Measurements from ENCODE around the gene WDR47. TPM values are rescaled to one million over a fixed set of nuclear protein-coding genes. Genes with fewer than 3 reads are reported as not detected.
"Not testable (repeated sequence)": the region's sequence is repeated elsewhere in the genome, so short reads cannot be mapped to it uniquely, and the experiment has no call there.

Gene WDR47
- total and polyA plus RNA-seq, 7 donors = 3.7 to 34.3 (median 16.0) TPM

DNA sequence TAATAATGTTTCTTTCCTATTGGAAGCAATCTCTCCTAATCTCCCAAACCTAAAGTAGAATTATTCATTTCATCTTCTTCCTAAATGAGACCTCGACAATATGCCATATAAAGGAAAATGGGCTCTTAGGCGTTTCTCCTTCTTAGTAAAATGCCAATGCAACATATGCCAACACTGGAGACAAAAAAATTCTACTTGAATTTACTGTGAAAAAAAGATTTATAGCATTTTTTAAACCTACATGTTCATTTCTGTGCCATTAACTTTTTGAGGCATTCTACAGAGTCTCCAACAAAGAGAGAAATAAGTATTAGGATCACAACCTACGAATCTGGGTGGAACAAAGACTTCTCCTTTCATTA lies 1.3 kb downstream of the WDR47 start:
- Histone ChIP-seq H3K36me3 (no peaks in the 10 kb centered on the region), H3K4me1 (peaks cover 0 to 18% (median 13%) of the 10 kb centered on the region in 4 donors), H3K27ac (peak overlapping the region; percentile 87 to 93 (median 91)), H3K9me3 (no peaks in the 10 kb centered on the region), H3K27me3 (no peaks in the 10 kb centered on the region), H3K4me3 (peak overlapping the region; percentile 81 to 100 (median 99))
- 32 to 35% methylated on average over 3 of the region's 3 CpGs for WGBS, 2 donors
- TF ChIP-seq, protein P1, sequence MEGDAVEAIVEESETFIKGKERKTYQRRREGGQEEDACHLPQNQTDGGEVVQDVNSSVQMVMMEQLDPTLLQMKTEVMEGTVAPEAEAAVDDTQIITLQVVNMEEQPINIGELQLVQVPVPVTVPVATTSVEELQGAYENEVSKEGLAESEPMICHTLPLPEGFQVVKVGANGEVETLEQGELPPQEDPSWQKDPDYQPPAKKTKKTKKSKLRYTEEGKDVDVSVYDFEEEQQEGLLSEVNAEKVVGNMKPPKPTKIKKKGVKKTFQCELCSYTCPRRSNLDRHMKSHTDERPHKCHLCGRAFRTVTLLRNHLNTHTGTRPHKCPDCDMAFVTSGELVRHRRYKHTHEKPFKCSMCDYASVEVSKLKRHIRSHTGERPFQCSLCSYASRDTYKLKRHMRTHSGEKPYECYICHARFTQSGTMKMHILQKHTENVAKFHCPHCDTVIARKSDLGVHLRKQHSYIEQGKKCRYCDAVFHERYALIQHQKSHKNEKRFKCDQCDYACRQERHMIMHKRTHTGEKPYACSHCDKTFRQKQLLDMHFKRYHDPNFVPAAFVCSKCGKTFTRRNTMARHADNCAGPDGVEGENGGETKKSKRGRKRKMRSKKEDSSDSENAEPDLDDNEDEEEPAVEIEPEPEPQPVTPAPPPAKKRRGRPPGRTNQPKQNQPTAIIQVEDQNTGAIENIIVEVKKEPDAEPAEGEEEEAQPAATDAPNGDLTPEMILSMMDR (IDR thresholded peaks at IDR 0.05) = no peak
- no peak for TF ChIP-seq POLR2AphosphoS5 (IDR thresholded peaks at IDR 0.05)
- intact Hi-C loops (cut with DNase I) = loop anchor here (2.0 to 5.0 kb wide), 3 partner anchors 32 to 78 kb away; partner anchors contain the start of gene CLCC1
- no peak for DNase-seq

- no peak overlapping the region for H3K27ac ChIP-seq
- no peak overlapping the region for H3K4me3 ChIP-seq
- intact Hi-C loops (cut with DNase I) = no loop called here
- no peaks in the 10 kb centered on the region for H3K27me3 ChIP-seq
- H3K36me3 ChIP-seq = no peaks in the 10 kb centered on the region
- peaks cover 0 to 7% (median under 1%) of the 10 kb centered on the region in 4 donors for H3K4me1 ChIP-seq
- TF ChIP-seq POLR2AphosphoS5 (IDR thresholded peaks at IDR 0.05) (no peak), EP300 (IDR thresholded peaks at IDR 0.05) (no peak), POLR2A (IDR thresholded peaks at IDR 0.05) (no peak)
- TF ChIP-seq, protein P1 (IDR thresholded peaks at IDR 0.05) = no peak
- no peak for DNase-seq
- WGBS, 2 donors = 96 to 97% methylated on average over 2 of the region's 2 CpGs
- H3K9me3 ChIP-seq = no peaks in the 10 kb centered on the region
Measured at GRCh38 chr1:109034382-109034781, 7.5 kb downstream of the WDR47 start.

GRCh38 chr1:109029493-109029892 lies 12.4 kb downstream of the WDR47 start:
- 96% methylated on average over 8 of the region's 8 CpGs for whole genome bisulfite sequencing, 2 donors
- not testable (repeated sequence) for H3K27ac ChIP-seq

GRCh38 chr1:109027841-109028240 lies 14.1 kb downstream of the WDR47 start:
- H3K4me1 ChIP-seq = peaks cover 0 to 4% (median 0%) of the 10 kb centered on the region in 4 donors
- intact Hi-C loops (cut with DNase I) = no loop called here
- no peaks in the 10 kb centered on the region for H3K27me3 ChIP-seq
- DNase-seq = no peak
- TF ChIP-seq POLR2AphosphoS5 (IDR thresholded peaks at IDR 0.05) (no peak), EP300 (IDR thresholded peaks at IDR 0.05) (no peak), POLR2A (IDR thresholded peaks at IDR 0.05) (no peak)
- TF ChIP-seq, protein P1 (IDR thresholded peaks at IDR 0.05) = no peak
- H3K36me3 ChIP-seq = no peaks in the 10 kb centered on the region
- H3K27ac ChIP-seq = no peak overlapping the region
- H3K4me3 ChIP-seq = no peak overlapping the region
- H3K9me3 ChIP-seq = no peaks in the 10 kb centered on the region

More at GRCh38 chr1:109029493-109029892, 12.4 kb downstream of the WDR47 start:
- H3K36me3 ChIP-seq; H3K9me3 ChIP-seq; intact Hi-C loops (cut with DNase I); H3K27me3 ChIP-seq; H3K4me3 ChIP-seq; H3K4me1 ChIP-seq; DNase-seq: not testable (repeated sequence)

DNA sequence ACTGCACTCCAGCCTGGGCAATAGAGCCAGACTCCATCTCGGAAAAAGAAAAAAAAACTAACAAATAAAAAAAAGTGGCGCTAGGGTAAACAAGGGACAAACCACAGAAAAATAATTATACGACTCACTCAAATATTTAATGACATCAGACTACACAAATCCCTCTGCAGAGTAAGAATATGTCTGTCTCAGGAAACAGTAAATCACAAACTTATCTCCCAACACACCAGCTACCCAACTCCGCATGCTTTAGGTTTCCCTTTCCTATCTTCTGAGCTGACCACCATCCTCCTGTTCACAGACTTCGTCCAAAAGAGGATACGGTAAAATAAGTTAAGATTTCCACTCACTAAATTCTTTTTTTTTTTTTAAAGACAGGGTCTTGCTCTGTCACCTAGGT lies 16.2 kb downstream of the WDR47 start:
- peaks cover 0 to under 1% (median 0%) of the 10 kb centered on the region in 4 donors for H3K4me1 ChIP-seq
- TF ChIP-seq, protein P1 (IDR thresholded peaks at IDR 0.05) = no peak
- no peak for TF ChIP-seq EP300 (IDR thresholded peaks at IDR 0.05)
- TF ChIP-seq POLR2AphosphoS5 (IDR thresholded peaks at IDR 0.05) = no peak
- no peak for TF ChIP-seq POLR2A (IDR thresholded peaks at IDR 0.05)
- WGBS, 2 donors = 93 to 94% methylated on average over 6 of the region's 6 CpGs
- no peaks in the 10 kb centered on the region for H3K9me3 ChIP-seq
- H3K27ac ChIP-seq = no peak overlapping the region
- H3K4me3 ChIP-seq = no peak overlapping the region
- H3K27me3 ChIP-seq = no peaks in the 10 kb centered on the region
- H3K36me3 ChIP-seq = peaks cover 0 to 5% (median 0%) of the 10 kb centered on the region in 4 donors
- no peak for DNase-seq
- intact Hi-C loops (cut with DNase I) = no loop called here
